HG03457 (cell line): Measurements from ENCODE around the gene SCFD1.
"Not testable (repeated sequence)": the region's sequence is repeated elsewhere in the genome, so short reads cannot be mapped to it uniquely, and the experiment has no call there.

Source experiments
- ATAC-seq: cut with Tn5 transposase; IDR thresholded peaks from one replicate; pipeline ENCODE4 v1.9.1; 2021; ENCODE audit warnings: moderate number of reproducible peaks; ENCODE audit not compliant: unreplicated experiment

SCFD1 gene, protein sequence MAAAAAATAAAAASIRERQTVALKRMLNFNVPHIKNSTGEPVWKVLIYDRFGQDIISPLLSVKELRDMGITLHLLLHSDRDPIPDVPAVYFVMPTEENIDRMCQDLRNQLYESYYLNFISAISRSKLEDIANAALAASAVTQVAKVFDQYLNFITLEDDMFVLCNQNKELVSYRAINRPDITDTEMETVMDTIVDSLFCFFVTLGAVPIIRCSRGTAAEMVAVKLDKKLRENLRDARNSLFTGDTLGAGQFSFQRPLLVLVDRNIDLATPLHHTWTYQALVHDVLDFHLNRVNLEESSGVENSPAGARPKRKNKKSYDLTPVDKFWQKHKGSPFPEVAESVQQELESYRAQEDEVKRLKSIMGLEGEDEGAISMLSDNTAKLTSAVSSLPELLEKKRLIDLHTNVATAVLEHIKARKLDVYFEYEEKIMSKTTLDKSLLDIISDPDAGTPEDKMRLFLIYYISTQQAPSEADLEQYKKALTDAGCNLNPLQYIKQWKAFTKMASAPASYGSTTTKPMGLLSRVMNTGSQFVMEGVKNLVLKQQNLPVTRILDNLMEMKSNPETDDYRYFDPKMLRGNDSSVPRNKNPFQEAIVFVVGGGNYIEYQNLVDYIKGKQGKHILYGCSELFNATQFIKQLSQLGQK

GRCh38 chr14:30621940-30622830, at the start of gene SCFD1:
SCFD1 (plus strand) TSS chr14:30622319; CDS start chr14:30622339, 20 bp downstream.
- peak; percentile 91 for ATAC-seq

- ATAC-seq, result no peak
These were observed 49.3 kb upstream of the SCFD1 start for GRCh38 chr14:30572771-30573170.

DNA sequence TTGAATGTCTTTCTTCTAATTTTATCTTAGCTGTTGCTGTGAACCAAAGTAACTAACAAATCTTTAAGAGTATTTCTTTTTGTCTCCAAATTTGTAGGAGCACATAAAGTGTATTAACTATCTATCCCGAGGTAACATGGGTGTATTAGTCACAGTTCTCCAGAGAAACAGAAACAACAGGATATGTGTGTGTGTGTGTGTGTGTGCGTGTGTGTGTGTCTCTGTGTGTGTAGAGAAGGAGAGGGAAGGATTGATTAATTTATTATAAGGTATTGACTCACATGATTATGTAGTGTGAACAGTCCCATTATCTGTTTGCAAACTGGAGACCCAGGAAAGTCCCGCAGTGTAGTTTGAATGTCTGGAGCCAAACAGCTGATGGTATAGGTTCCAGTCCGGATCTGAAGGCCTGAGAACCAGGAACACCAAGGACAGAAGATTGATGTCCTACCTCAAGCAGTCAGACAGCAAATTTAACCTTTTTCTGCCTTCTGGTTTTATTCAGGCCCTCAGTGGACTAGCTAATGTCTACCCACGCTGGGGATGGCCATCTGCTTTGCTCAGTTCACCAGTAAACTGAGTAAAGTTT, 48.8 kb upstream of the SCFD1 start:
- ATAC-seq, result no peak

GRCh38 chr14:30573966-30574365, 48.2 kb upstream of the SCFD1 start:
- ATAC-seq, result no peak

- ATAC-seq, result not testable (repeated sequence)
These were observed 47.3 kb upstream of the SCFD1 start for GRCh38 chr14:30574777-30575176.

- not testable (repeated sequence) for ATAC-seq
These were observed 45.8 kb upstream of the SCFD1 start for GRCh38 chr14:30576333-30576732.

GRCh38 chr14:30580616-30581282, 41.4 kb upstream of the SCFD1 start:
- no peak for ATAC-seq

- no peak for ATAC-seq
These were observed 40.9 kb upstream of the SCFD1 start for GRCh38 chr14:30581283-30581625.

DNA sequence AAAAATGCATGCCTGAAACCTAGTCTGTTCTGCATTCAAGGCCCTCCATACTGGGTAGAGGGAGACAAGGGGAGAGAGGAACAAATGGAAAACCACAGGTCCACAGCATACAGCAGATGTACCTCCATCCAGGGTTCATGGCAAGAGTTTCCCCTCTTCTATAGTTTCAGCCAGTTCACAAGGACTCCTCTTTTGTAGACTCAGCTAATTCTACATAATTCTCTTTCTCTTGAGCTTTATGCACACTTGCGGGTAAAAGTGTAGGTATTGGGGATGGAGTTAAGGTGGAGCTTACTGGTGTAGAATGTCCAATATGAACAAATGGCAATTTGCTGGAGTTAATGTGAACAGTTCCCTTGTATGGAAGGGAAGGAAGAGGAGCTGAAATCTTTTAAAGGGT, 39.7 kb upstream of the SCFD1 start:
- no peak for ATAC-seq

DNA sequence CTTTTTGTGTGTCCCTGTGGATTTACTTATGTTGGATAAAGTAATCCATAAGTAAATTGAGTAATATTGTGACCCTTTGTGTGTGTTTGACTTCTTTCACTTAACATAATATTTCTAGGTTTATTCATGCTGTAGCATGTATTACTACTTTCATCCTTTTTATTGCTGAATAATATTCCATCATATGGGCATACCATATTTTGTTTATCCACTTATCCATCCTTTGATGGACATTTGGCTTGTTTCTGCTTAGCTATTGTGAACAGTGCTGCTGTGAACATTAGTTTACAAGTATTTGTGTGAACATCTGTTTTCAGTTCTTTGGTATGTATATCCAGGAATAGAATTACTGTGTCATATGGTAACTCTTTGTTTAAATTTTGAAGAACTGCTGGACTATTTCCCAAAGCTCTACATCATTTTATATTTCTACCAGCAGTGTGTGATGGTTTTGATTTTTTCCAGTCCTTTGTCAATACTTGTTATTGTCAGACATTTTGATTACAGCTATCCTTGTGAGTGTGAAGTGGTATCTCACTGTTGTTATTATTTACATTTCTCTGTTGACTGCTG, 38.0 kb upstream of the SCFD1 start:
- ATAC-seq, result no peak

DNA sequence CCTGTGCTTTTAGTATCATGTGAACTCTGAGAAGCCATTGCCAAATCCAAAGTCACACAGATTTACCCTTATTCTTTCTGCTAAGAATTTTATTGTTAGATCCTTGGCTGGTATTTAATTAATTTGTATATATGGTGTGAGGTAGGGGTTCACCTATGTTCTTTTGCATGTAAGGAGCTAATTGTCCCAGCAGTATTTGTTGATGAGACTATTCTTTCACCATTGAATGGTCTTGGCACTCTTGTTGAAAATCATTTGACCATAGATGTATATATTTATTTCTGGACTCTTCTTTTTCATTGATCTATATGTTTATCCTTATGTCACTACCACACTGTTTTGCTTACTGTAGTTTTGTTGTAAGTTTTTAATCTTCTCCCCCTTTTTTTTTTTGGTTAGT, 36.9 kb upstream of the SCFD1 start:
- no peak for ATAC-seq

DNA sequence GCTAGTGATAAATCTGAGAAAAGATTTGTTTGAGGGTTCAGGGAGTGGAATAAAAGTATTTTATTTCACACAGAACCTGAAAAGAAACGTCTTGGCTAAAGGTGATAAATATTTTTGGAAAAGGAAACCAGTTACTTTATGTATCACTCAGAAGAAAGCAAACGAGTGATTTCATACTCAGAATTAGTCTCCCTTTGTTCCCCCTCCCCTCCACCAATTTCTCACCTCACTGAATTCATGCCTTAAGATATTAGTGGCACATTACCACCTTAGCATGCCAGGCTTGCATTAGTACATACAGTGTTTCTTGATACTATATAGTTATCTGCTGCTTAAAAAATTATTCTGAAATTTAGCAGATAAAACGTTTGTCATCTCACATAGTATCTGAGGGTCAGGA, 35.0 kb upstream of the SCFD1 start:
- ATAC-seq, result no peak

DNA sequence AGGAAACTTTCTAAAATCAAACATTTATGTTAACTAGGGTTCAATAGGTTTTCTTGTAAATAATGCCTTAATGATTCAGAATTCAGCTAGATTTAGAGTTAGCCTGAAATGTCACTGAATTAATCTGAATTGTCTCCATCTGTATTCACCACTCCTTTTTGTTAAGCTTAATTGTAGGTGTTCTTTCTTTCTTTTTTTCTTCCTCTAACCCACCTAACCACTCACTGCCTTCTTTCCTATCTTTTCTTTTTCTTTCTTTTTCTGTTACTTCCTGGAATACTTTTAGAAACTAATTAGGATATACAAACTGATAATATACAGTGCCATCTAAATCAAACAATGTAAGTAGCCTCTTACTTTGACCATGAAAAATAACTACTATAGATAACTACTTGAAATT, 33.2 kb upstream of the SCFD1 start:
- ATAC-seq, result no peak

GRCh38 chr14:30596935-30597334, 25.2 kb upstream of the SCFD1 start:
- no peak for ATAC-seq

- no peak for ATAC-seq
These were observed 24.6 kb upstream of the SCFD1 start for GRCh38 chr14:30597504-30597903.

DNA sequence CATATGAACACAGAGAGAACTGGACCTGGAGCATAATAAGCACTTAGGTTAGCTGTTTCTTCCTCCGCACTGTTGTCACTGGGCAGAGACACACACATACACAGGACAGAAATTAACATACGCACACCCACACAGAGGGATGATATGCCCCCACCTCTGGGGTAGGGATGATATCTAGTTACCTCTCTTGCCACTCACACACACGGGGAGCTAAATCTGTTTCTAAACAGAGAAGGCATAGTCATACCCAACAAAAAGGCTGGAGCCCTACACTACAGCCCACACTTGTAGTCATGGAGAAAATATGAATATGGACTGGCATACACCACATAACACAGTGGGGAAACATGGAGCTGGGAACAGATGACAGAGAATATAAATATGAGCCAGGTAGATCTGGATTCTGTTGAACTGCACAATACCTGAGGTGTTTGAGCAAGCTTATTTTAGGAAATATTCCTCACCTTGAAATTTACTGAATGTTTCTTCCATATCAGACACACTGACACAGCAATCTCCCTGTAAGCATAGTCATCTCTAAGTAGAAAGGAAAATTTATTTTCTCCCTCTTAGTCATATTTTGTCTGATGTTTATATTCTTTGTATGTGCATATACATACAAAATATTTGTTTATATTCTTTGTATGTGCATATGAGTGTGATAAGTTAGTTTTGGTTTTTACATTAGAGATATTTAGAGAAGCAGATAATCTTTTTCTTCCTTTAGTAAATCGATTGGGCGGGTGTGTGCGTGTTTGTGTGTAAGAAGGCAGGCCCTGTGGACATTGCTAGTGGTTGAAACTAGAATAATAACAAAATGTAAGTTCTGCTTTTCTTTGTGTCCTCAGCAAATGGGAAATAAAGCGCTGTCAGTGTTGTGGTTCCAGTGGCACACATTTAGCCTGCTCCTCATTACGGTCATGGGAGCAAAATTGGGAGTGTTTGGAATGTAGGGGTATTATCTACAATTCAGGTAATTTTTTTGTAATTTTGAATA, 20.9 kb upstream of the SCFD1 start:
- ATAC-seq, result no peak

GRCh38 chr14:30603402-30603801, 18.7 kb upstream of the SCFD1 start:
- ATAC-seq, result no peak

- ATAC-seq, result not testable (repeated sequence)
These were observed 17.4 kb upstream of the SCFD1 start for GRCh38 chr14:30604696-30605095.

DNA sequence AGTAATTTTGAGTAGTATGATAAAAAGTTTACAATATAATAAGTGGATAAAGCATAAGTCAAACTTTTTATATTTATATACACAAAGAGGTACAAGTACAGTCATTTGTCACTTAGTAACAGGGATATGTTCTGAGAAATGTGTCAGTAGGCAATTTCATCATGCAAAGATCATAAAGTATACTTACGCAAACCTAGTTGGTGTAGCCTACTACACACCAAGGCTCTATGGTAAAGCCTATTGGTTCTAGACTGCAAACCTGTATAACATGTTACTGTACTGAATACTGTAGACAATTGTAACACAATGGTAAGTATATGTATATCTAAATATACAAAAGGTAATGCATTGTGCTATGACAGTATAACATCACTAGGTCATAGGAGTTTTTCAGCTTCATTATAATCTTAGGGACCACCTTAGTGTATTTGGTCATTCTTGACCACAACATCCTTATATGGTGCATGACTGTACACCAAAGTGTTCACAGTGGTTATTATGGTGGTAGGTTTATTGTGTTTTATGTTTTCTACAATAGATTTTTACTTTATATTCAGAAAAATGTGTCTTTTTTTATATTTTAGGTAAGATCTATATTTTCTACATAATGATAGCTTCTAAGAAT, 14.9 kb upstream of the SCFD1 start:
- ATAC-seq, result no peak
